ENCODE measurements around the gene SHMT1.

- TF ChIP-seq CTCF (IDR thresholded peaks at IDR 0.05) (no peak), EP300 (IDR thresholded peaks at IDR 0.05) (no peak), POLR2AphosphoS5 (IDR thresholded peaks at IDR 0.05) (no peak), POLR2A (IDR thresholded peaks at IDR 0.05) (no peak)
Observed at GRCh38 chr17:18285296-18285695, 78.1 kb downstream of the SHMT1 start.
